ENCODE measurements around the gene H6PD.

H6PD gene

DNA sequence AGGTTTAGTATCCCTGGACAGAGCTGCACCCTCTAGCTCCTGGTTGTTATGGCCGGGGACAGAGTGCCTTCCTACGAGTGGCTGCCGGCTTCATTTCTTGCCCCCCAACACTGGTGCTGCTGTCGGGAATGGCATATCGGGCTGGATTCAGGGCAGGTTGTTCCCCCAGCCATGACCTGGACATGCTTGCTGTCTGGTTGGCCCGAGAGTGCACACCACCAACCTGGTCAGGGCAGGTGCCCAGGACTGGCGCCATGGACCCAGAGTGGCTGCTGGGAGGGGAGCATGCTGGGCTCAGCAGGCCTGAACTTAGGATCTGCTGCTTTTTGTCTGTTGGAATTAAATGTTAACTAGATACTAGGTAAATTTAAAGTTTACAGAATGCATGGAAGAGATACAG is 21.8 kb downstream of the H6PD start:
- no peaks in the 10 kb centered on the region for H3K4me1 ChIP-seq (ENCODE audit: low read depth, poor library complexity, severe bottlenecking)
- H3K4me2 ChIP-seq: no peak overlapping the region
- no peak overlapping the region for H3K4me3 ChIP-seq (IDR thresholded peaks at IDR 0.05; ENCODE audit: insufficient read depth, low read depth, low read length)
- 0 out of 2 replicates have a peak, but pooled peaks cover 10% of the 10 kb centered on the region for H3K79me2 ChIP-seq (ENCODE audit: insufficient read depth, low read depth)
- no peaks in the 10 kb centered on the region for H3K36me3 ChIP-seq (ENCODE audit: insufficient read depth)
- no peak for TF ChIP-seq CTCF (conservative IDR thresholded peaks at IDR 0.05; ENCODE audit: low read depth, low read length)
- H2AFZ ChIP-seq (ENCODE audit: low read depth): no peak overlapping the region
- H3K9ac ChIP-seq: no peak overlapping the region
- H4K20me1 ChIP-seq (ENCODE audit: insufficient read depth): no peaks in the 10 kb centered on the region
- no peaks in the 10 kb centered on the region for H3K27me3 ChIP-seq (ENCODE audit: insufficient read depth, low read depth)
- H3K27ac ChIP-seq: no peak overlapping the region

GRCh38 chr1:9257851-9258250 is 23.3 kb downstream of the H6PD start:
- Histone ChIP-seq H3K79me2 (ENCODE audit: insufficient read depth, low read depth) (0 out of 2 replicates have a peak, but pooled peaks cover 10% of the 10 kb centered on the region), H3K4me1 (ENCODE audit: low read depth, poor library complexity, severe bottlenecking) (no peaks in the 10 kb centered on the region), H3K4me3 (IDR thresholded peaks at IDR 0.05; ENCODE audit: insufficient read depth, low read depth, low read length) (no peak overlapping the region), H4K20me1 (ENCODE audit: insufficient read depth) (no peaks in the 10 kb centered on the region), H3K9ac (no peak overlapping the region), H3K27ac (no peak overlapping the region), H3K4me2 (no peak overlapping the region), H3K36me3 (ENCODE audit: insufficient read depth) (no peaks in the 10 kb centered on the region), H2AFZ (ENCODE audit: low read depth) (no peak overlapping the region), H3K27me3 (ENCODE audit: insufficient read depth, low read depth) (no peaks in the 10 kb centered on the region)
- no peak for TF ChIP-seq CTCF (conservative IDR thresholded peaks at IDR 0.05; ENCODE audit: low read depth, low read length)

GRCh38 chr1:9258629-9259028 is 24.1 kb downstream of the H6PD start:
- no peak overlapping the region for H3K9ac ChIP-seq
- H3K4me2 ChIP-seq: no peak overlapping the region
- no peak overlapping the region for H3K4me3 ChIP-seq (IDR thresholded peaks at IDR 0.05; ENCODE audit: insufficient read depth, low read depth, low read length)
- H2AFZ ChIP-seq (ENCODE audit: low read depth): no peak overlapping the region
- TF ChIP-seq CTCF (conservative IDR thresholded peaks at IDR 0.05; ENCODE audit: low read depth, low read length): no peak
- H3K27me3 ChIP-seq (ENCODE audit: insufficient read depth, low read depth): no peaks in the 10 kb centered on the region
- H3K27ac ChIP-seq: no peak overlapping the region
- 0 out of 2 replicates have a peak, but pooled peaks cover 10% of the 10 kb centered on the region for H3K79me2 ChIP-seq (ENCODE audit: insufficient read depth, low read depth)
- no peaks in the 10 kb centered on the region for H3K4me1 ChIP-seq (ENCODE audit: low read depth, poor library complexity, severe bottlenecking)
- no peaks in the 10 kb centered on the region for H4K20me1 ChIP-seq (ENCODE audit: insufficient read depth)
- no peaks in the 10 kb centered on the region for H3K36me3 ChIP-seq (ENCODE audit: insufficient read depth)

- Histone ChIP-seq H3K36me3 (ENCODE audit: insufficient read depth) (no peaks in the 10 kb centered on the region), H3K79me2 (ENCODE audit: insufficient read depth, low read depth) (0 out of 2 replicates have a peak, but pooled peaks cover 10% of the 10 kb centered on the region), H4K20me1 (ENCODE audit: insufficient read depth) (no peaks in the 10 kb centered on the region), H3K27ac (no peak overlapping the region; the same call in 1 of the 2 replicates), H3K4me3 (IDR thresholded peaks at IDR 0.05; ENCODE audit: insufficient read depth, low read depth, low read length) (no peak overlapping the region), H3K4me2 (no peak overlapping the region), H3K9ac (no peak overlapping the region), H2AFZ (ENCODE audit: low read depth) (no peak overlapping the region), H3K4me1 (ENCODE audit: low read depth, poor library complexity, severe bottlenecking) (no peaks in the 10 kb centered on the region), H3K27me3 (ENCODE audit: insufficient read depth, low read depth) (no peaks in the 10 kb centered on the region)
- no peak for TF ChIP-seq CTCF (conservative IDR thresholded peaks at IDR 0.05; ENCODE audit: low read depth, low read length)
These were observed 25.6 kb downstream of the H6PD start for GRCh38 chr1:9260059-9260766.
